VCaP (cell line): ENCODE data around the gene MCRIP2.

ENCODE experiments used
- H3K27ac ChIP-seq: fragments of 450-650 bp; 2 replicates; pipeline ENCODE4 v1.5.1; 2017
- CTCF ChIP-seq: fragments of 450-650 bp; conservative IDR thresholded peaks from 2 replicates; pipeline ENCODE4 v1.5.1; 2017; ENCODE audit warnings: mild to moderate bottlenecking, moderate library complexity

MCRIP2 gene

GRCh38 chr16:619476-620100 is 22.0 kb upstream of the MCRIP2 start:
- no peak overlapping the region for H3K27ac ChIP-seq
- no peak for TF ChIP-seq CTCF

- no peak overlapping the region for H3K27ac ChIP-seq
Observed at GRCh38 chr16:620700-621525, 20.7 kb upstream of the MCRIP2 start.

DNA sequence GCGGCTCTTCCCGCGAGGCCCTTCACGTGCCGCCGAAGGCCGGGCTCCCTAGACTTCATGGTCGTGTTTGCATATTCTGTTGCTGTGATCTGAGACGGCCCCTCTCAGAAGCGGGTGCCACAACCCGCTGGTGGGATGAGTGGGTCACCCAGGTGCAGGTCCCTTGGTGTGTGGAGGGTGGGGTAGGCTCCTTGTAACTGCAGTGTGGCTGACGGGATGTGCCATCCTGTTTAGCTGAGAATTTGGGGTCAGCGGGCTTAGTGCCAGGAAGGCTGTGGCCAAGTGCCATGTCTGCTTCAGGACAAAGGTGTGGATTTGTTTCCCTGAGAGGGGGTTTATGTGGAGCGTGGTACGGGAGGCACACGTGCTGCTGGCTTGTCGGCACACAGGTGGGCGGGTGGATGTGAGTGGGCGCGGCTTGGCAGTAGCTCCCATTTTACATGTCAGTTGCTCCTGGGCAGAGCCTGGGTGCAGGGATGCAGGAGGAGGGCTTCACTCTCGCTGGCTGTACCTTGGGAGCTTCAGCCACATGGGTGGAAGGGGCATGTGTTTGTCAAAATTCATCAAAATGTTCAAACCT is 20.0 kb upstream of the MCRIP2 start:
- no peak overlapping the region for H3K27ac ChIP-seq
- TF ChIP-seq CTCF = no peak

More at GRCh38 chr16:620700-621525, 20.7 kb upstream of the MCRIP2 start:
- TF ChIP-seq CTCF = no peak

DNA sequence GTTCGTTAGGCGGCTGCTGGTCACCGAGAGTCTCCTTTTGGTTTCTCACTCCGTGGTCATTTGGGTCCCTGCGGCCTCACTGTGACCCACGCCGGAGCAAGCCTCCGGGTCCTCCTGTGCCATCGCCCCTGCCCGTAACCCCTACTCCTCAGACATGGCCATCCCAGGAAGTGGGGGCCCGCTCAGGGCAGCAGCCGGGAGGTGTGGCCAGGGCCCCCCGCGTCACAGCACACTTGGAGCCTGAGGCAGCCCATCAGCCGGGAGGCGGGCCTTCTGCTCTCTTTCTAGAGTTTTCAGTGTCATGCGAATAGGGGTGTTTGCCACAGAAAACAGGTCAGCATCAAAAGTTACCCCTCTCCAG is 18.7 kb upstream of the MCRIP2 start:
- no peak for TF ChIP-seq CTCF
- H3K27ac ChIP-seq = no peak overlapping the region

- no peak for TF ChIP-seq CTCF
- H3K27ac ChIP-seq = no peak overlapping the region
Observed at GRCh38 chr16:624526-625070, 17.0 kb upstream of the MCRIP2 start.

DNA sequence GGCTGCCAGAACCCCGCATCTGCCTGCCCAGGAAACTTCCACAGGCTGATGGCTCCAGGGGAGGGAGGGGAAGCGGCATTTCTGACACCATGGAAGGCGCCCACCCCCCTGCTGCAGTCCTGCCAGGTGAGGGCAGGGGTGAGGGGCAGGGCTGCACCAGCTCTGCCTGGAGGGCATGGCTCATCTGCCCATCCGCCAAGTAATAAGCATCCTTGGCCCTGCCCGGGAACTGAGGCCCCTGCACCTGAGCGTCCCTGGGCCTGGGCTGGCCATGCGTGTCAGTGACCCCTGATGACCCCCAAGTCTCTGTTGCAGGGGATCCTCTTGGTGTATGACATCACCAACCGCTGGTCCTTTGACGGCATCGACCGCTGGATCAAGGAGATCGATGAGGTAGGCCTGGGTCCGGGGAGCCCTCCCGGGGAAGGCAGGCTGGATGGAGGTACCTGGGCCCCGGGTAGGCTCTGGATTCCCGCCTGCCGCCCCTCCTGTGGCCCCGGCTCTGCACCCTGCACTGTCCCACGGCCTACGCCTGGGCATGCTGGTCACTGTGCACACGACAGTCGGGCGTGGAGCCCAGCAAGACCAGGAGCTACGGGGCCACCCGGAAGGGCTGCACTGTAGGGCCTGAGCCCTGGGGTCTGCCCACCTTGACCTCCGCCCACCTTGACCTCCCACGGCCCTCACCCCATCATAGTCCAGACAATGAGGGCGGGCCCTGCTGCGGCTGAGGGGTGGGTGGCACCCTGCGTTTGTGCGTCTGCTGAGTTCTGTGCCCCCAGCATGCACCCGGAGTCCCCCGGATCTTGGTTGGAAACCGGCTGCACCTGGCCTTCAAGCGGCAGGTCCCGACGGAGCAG is 16.3 kb upstream of the MCRIP2 start:
- TF ChIP-seq CTCF = no peak
- H3K27ac ChIP-seq = no peak overlapping the region
